ENCODE results near the gene GIGYF2. TPM values are rescaled to one million over a fixed set of nuclear protein-coding genes. Genes with fewer than 3 reads are reported as not detected.

The GIGYF2 gene
- total and polyA plus RNA-seq, 2 of the 13 experiments (the other 11 are each of a cell fraction or from before 2014, with no cell fraction given), result 44.9 to 73.5 TPM

DNA sequence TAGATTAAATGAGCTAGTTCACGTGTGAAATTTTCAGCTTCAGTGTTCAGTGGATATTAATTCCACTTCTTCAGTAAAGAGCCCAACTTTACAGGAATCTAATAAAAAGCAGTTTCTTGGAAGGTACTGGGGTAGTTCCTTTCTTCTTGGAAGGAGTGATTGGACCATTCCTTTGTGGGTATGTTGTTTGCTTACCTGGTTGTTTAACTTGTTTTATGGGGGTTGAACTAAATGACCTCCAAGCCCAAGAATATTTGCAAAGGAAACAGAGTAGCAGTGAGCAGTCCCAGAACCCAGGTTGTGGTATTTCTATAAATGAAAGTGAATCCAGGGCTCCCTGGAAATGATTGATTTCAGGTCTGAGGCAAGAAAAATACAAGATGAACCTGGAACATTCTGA lies 47.8 kb downstream of the GIGYF2 start:
- H3K27me3 ChIP-seq (ENCODE audit: control insufficient read depth in 1 of 2, insufficient read depth in 2 of 2, low read length in 2 of 2), result no peaks in the 10 kb centered on the region
- no peak overlapping the region for H3K4me2 ChIP-seq (ENCODE audit: low read depth, low read length)
- TF ChIP-seq ZNF446 (CRISPR knock-in tag; IDR thresholded peaks at IDR 0.05), result no peak
- no peak for TF ChIP-seq DNMT3B (CRISPR knock-in tag; conservative IDR thresholded peaks at IDR 0.05)
- no peak overlapping the region for H3K4me3 ChIP-seq (replicated peaks in 1 of 3; ENCODE audit: insufficient read depth in 1 of 3, low read depth in 2 of 3, low read length in 3 of 3)
- DNase-seq (ENCODE audit: low spot score), result no peak
- H3K79me2 ChIP-seq (ENCODE audit: insufficient read depth, low read length), result peaks cover 2% of the 10 kb centered on the region
- POLR2A ChIA-PET, result no interaction called here
- no peak overlapping the region for H2AFZ ChIP-seq (ENCODE audit: low read length)
- 100% methylated on average over 1 of the region's 1 CpG for WGBS (ENCODE audit: low lambda C conversion rate)
- peaks cover 8 to 44% of the 10 kb centered on the region in 2 experiments; a peak in 4 of 5 replicates for H3K36me3 ChIP-seq (replicated peaks in 1 of 2; ENCODE audit: control insufficient read depth in 1 of 2, insufficient read depth in 2 of 2, low read length in 2 of 2)
- in situ Hi-C loops (cut with HindIII; ENCODE audit: extremely low pct_ligation_motif_present, low pct_unique_long_range_greater_than_20kb) (no loop called here), intact Hi-C loops (cut with micrococcal nuclease; ENCODE audit: unreplicated experiment) (loop anchor here (10.0 kb wide), 1 partner anchor 140 kb away; no protein-coding TSS in a partner anchor)
- no peak for ATAC-seq
- no peaks in the 10 kb centered on the region for H3K9me3 ChIP-seq (ENCODE audit: low read length)
- BruUV-seq (replicated peaks), result no TSS peak
- no peak overlapping the region for H3K27ac ChIP-seq (ENCODE audit: extremely low read length, insufficient read depth, low read length)
- no peak overlapping the region for H3K9ac ChIP-seq (ENCODE audit: insufficient read depth, low read depth, low read length)
- FAIRE-seq, result no peak
- peaks cover 5% of the 10 kb centered on the region; the same call in 1 of the 2 replicates for H3K4me1 ChIP-seq (ENCODE audit: insufficient read depth, low read length)
- CTCF ChIA-PET (ENCODE audit: low intra/inter-chr PET ratio, low total read pairs), result no interaction called here
- H4K20me1 ChIP-seq (ENCODE audit: insufficient read depth, low read length), result no peaks in the 10 kb centered on the region

DNA sequence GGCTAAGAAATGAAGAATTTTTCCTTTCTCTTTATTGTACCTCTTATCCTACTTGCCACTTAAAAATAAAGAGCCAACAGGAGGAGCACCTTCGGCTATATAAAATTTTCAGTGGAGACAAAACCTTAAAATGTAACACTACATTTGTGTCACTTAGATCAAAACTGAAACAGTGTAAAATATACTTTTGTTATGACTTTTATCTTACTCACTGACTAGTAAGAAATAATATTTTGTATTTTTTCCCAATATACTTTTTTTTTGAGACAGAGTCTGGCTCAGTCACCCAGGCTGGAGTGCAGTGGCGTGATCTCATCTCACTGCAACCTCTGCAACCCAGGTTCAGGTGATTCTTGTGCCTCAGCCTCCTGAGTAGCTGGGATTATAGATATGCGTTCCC lies 50.9 kb downstream of the GIGYF2 start:
- in situ Hi-C loops (cut with HindIII; ENCODE audit: extremely low pct_ligation_motif_present, low pct_unique_long_range_greater_than_20kb) (no loop called here), intact Hi-C loops (cut with micrococcal nuclease; ENCODE audit: unreplicated experiment) (loop anchor here (10.0 kb wide), 1 partner anchor 143 kb away; no protein-coding TSS in a partner anchor)
- FAIRE-seq (no peak), DNase-seq (ENCODE audit: low spot score) (no peak), ATAC-seq (no peak)
- CTCF ChIA-PET (ENCODE audit: low intra/inter-chr PET ratio, low total read pairs), result no interaction called here
- POLR2A ChIA-PET, result no interaction called here
- Histone ChIP-seq H3K27me3 (ENCODE audit: control insufficient read depth in 1 of 2, insufficient read depth in 2 of 2, low read length in 2 of 2) (no peaks in the 10 kb centered on the region), H2AFZ (ENCODE audit: low read length) (no peak overlapping the region), H3K27ac (ENCODE audit: extremely low read length, insufficient read depth, low read length) (no peak overlapping the region), H3K4me1 (ENCODE audit: insufficient read depth, low read length) (peaks cover 5% of the 10 kb centered on the region; the same call in 1 of the 2 replicates), H3K4me2 (ENCODE audit: low read depth, low read length) (no peak overlapping the region), H3K9me3 (ENCODE audit: low read length) (no peaks in the 10 kb centered on the region), H4K20me1 (ENCODE audit: insufficient read depth, low read length) (no peaks in the 10 kb centered on the region), H3K9ac (ENCODE audit: insufficient read depth, low read depth, low read length) (no peak overlapping the region), H3K4me3 (replicated peaks in 1 of 3; ENCODE audit: insufficient read depth in 1 of 3, low read depth in 2 of 3, low read length in 3 of 3) (no peak overlapping the region), H3K36me3 (replicated peaks in 1 of 2; ENCODE audit: control insufficient read depth in 1 of 2, insufficient read depth in 2 of 2, low read length in 2 of 2) (peaks cover 11 to 66% of the 10 kb centered on the region in 2 experiments), H3K79me2 (ENCODE audit: insufficient read depth, low read length) (no peaks in the 10 kb centered on the region)
- 99% methylated on average over 3 of the region's 3 CpGs for WGBS (ENCODE audit: low lambda C conversion rate)
- BruUV-seq (replicated peaks), result no TSS peak
- TF ChIP-seq, protein P1, sequence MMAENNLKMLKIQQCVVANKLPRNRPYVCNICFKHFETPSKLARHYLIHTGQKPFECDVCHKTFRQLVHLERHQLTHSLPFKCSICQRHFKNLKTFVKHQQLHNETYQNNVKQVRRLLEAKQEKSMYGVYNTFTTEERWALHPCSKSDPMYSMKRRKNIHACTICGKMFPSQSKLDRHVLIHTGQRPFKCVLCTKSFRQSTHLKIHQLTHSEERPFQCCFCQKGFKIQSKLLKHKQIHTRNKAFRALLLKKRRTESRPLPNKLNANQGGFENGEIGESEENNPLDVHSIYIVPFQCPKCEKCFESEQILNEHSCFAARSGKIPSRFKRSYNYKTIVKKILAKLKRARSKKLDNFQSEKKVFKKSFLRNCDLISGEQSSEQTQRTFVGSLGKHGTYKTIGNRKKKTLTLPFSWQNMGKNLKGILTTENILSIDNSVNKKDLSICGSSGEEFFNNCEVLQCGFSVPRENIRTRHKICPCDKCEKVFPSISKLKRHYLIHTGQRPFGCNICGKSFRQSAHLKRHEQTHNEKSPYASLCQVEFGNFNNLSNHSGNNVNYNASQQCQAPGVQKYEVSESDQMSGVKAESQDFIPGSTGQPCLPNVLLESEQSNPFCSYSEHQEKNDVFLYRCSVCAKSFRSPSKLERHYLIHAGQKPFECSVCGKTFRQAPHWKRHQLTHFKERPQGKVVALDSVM (CRISPR knock-in tag; IDR thresholded peaks at IDR 0.05), result no peak
- TF ChIP-seq NFYC (CRISPR knock-in tag; IDR thresholded peaks at IDR 0.05), result no peak
- no peak for TF ChIP-seq ZNF234 (CRISPR knock-in tag; conservative IDR thresholded peaks at IDR 0.05)
- no peak for TF ChIP-seq MIER2 (CRISPR knock-in tag; IDR thresholded peaks at IDR 0.05)
- no peak for TF ChIP-seq CBX2 (IDR thresholded peaks at IDR 0.05; ENCODE audit: low read depth, low read length)
- TF ChIP-seq CBX2 (CRISPR knock-in tag; IDR thresholded peaks at IDR 0.05; ENCODE audit: low read depth), result no peak
- TF ChIP-seq, protein P2, sequence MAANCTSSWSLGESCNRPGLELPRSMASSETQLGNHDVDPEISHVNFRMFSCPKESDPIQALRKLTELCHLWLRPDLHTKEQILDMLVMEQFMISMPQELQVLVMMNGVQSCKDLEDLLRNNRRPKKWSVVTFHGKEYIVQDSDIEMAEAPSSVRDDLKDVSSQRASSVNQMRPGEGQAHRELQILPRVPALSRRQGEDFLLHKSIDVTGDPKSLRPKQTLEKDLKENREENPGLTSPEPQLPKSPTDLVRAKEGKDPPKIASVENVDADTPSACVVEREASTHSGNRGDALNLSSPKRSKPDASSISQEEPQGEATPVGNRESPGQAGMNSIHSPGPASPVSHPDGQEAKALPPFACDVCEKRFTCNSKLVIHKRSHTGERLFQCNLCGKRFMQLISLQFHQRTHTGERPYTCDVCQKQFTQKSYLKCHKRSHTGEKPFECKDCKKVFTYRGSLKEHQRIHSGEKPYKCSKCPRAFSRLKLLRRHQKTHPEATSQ (CRISPR knock-in tag; IDR thresholded peaks at IDR 0.05; ENCODE audit: borderline replicate concordance), result no peak
